ENCODE measurements around the gene TMX4. TPM values are rescaled to one million over a fixed set of nuclear protein-coding genes. Genes with fewer than 3 reads are reported as not detected.

The TMX4 gene
- total RNA-seq, 1 donor from 2014 or later, result 28.6 TPM

DNA sequence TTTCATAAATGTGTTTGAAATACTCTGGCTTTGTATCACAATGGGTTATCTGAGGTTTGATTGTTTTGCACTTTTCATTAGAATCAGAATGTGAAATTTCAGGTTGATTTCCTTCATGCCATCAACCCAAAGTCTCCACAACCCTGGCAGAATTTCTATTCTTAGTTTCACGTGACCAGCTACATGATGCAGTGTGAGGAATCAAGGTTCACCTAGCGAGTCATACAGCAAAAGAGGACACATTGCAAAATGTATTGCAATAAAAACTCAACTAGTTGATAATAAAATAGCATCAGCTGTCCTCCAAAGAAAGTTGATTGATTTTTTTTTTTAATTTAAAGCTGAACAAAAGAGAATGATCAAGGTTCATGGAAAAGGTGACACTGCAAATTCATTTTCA, 81.5 kb downstream of the TMX4 start:
- no peak for DNase-seq (ENCODE audit: extremely low spot score, unreplicated experiment)
- TF ChIP-seq, protein P1, sequence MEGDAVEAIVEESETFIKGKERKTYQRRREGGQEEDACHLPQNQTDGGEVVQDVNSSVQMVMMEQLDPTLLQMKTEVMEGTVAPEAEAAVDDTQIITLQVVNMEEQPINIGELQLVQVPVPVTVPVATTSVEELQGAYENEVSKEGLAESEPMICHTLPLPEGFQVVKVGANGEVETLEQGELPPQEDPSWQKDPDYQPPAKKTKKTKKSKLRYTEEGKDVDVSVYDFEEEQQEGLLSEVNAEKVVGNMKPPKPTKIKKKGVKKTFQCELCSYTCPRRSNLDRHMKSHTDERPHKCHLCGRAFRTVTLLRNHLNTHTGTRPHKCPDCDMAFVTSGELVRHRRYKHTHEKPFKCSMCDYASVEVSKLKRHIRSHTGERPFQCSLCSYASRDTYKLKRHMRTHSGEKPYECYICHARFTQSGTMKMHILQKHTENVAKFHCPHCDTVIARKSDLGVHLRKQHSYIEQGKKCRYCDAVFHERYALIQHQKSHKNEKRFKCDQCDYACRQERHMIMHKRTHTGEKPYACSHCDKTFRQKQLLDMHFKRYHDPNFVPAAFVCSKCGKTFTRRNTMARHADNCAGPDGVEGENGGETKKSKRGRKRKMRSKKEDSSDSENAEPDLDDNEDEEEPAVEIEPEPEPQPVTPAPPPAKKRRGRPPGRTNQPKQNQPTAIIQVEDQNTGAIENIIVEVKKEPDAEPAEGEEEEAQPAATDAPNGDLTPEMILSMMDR (IDR thresholded peaks at IDR 0.05), result no peak
- Mint-ChIP-seq H3K27me3 (ENCODE audit: unreplicated experiment) (peaks cover 34% of the 10 kb centered on the region), H3K27ac (ENCODE audit: unreplicated experiment) (no peak overlapping the region), H3K4me1 (ENCODE audit: unreplicated experiment) (no peaks in the 10 kb centered on the region), H3K36me3 (ENCODE audit: unreplicated experiment) (no peaks in the 10 kb centered on the region), H3K4me3 (ENCODE audit: unreplicated experiment) (no peak overlapping the region), H3K9me3 (ENCODE audit: unreplicated experiment) (peaks cover 4% of the 10 kb centered on the region)

DNA sequence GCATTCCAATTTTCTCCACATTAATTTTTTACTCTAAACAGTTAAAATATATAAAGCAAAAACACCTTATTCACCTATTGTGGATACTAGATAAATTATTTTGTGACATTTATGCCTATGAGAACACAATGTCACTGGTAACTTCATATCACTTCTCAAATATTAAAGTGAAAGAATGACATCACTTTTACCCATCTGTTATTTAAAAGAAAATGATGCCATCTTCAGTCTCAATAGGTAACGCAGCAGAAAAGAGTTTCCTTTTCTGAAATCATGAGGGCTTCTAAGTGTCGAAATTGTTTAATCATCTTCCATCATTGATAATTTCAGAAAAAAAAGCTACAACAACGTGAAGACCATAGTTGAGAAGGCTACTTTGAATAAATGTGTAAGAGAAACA, 82.2 kb downstream of the TMX4 start:
- H3K9me3 Mint-ChIP-seq (ENCODE audit: unreplicated experiment), result peaks cover 4% of the 10 kb centered on the region
- TF ChIP-seq, protein P1 (IDR thresholded peaks at IDR 0.05), result no peak
- no peaks in the 10 kb centered on the region for H3K4me1 Mint-ChIP-seq (ENCODE audit: unreplicated experiment)
- H3K27ac Mint-ChIP-seq (ENCODE audit: unreplicated experiment), result no peak overlapping the region
- DNase-seq (ENCODE audit: extremely low spot score, unreplicated experiment), result no peak
- no peaks in the 10 kb centered on the region for H3K36me3 Mint-ChIP-seq (ENCODE audit: unreplicated experiment)
- peaks cover 35% of the 10 kb centered on the region for H3K27me3 Mint-ChIP-seq (ENCODE audit: unreplicated experiment)
- no peak overlapping the region for H3K4me3 Mint-ChIP-seq (ENCODE audit: unreplicated experiment)

DNA sequence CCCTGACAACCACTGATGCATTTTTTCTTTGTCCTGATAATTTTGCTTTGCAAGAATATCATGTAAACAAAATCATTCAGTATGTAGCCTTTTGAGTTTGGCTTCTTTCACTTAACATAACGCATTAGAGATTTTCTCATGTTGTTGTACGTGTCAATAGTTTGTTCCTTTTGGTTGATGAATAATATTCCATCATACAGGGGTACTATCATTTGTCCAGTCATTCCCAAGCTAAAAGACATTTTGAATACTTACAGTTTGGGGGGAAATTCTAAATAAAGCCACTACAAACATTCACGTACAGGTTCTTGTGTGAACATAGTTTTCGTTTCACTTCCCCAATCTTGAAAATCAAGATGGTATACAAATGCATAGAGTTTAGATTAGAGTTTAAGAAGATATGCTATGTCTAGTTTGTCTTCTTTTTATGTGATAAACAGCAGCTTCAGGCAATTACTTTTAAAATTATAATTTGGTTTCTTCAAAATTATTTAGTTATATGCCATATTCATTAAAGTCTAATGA, 84.5 kb downstream of the TMX4 start:
- no peak overlapping the region for H3K4me3 Mint-ChIP-seq (ENCODE audit: unreplicated experiment)
- TF ChIP-seq, protein P1 (IDR thresholded peaks at IDR 0.05), result no peak
- no peaks in the 10 kb centered on the region for H3K4me1 Mint-ChIP-seq (ENCODE audit: unreplicated experiment)
- no peaks in the 10 kb centered on the region for H3K36me3 Mint-ChIP-seq (ENCODE audit: unreplicated experiment)
- peaks cover 50% of the 10 kb centered on the region for H3K27me3 Mint-ChIP-seq (ENCODE audit: unreplicated experiment)
- H3K27ac Mint-ChIP-seq (ENCODE audit: unreplicated experiment), result no peak overlapping the region
- DNase-seq (ENCODE audit: extremely low spot score, unreplicated experiment), result no peak
- no peaks in the 10 kb centered on the region for H3K9me3 Mint-ChIP-seq (ENCODE audit: unreplicated experiment)

DNA sequence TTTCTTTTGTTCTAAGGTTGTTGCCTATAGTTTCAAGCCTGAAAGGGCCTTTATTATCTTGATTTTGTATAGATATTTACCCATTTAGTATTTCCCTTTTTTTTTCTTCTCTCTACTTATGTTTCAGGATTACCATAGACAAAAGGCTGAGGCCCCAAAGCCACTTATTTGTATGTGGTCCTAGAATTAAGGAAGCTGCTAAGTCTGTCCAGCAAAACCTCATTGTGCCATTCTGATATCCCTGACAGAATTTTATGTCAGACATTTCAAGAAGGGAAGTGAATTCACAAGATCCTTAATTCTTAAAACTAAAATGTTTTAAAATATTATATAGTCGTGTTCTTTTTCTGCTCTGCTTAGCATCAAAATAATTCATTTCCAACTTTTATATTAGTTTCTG, 86.2 kb downstream of the TMX4 start:
- Mint-ChIP-seq H3K9me3 (ENCODE audit: unreplicated experiment) (no peaks in the 10 kb centered on the region), H3K4me1 (ENCODE audit: unreplicated experiment) (no peaks in the 10 kb centered on the region), H3K36me3 (ENCODE audit: unreplicated experiment) (no peaks in the 10 kb centered on the region), H3K27ac (ENCODE audit: unreplicated experiment) (no peak overlapping the region), H3K27me3 (ENCODE audit: unreplicated experiment) (peaks cover 53% of the 10 kb centered on the region), H3K4me3 (ENCODE audit: unreplicated experiment) (no peak overlapping the region)
- TF ChIP-seq, protein P1 (IDR thresholded peaks at IDR 0.05), result no peak
- DNase-seq (ENCODE audit: extremely low spot score, unreplicated experiment), result no peak

DNA sequence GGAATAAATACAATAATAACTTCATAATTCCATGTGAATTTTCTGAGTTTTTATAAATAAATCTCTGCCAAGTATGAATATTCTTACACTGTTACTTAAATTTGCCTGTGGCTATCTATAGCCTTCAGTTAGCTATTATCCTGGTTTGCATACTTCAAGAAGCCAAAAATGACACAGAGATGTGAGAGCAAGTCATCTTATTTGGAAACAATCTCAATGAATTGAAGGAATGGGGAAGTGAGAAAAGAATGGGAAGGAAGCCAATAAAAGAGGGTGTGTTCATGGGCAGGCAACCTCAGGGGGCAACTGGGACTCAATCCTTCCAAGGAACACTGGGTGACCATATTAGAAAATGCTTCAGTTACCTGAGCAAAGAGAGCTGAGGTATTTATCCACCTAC, 89.2 kb downstream of the TMX4 start:
- Mint-ChIP-seq H3K27ac (ENCODE audit: unreplicated experiment) (no peak overlapping the region), H3K4me3 (ENCODE audit: unreplicated experiment) (no peak overlapping the region), H3K4me1 (ENCODE audit: unreplicated experiment) (no peaks in the 10 kb centered on the region), H3K27me3 (ENCODE audit: unreplicated experiment) (peaks cover 53% of the 10 kb centered on the region), H3K36me3 (ENCODE audit: unreplicated experiment) (no peaks in the 10 kb centered on the region), H3K9me3 (ENCODE audit: unreplicated experiment) (no peaks in the 10 kb centered on the region)
- no peak for DNase-seq (ENCODE audit: extremely low spot score, unreplicated experiment)
- TF ChIP-seq, protein P1 (IDR thresholded peaks at IDR 0.05), result no peak

Other genes with a start within 250 kb of the TMX4 start
- gene HAO1, start 79.3 kb downstream of the TMX4 start, total RNA-seq, result not detected in 2 replicates
- 32.1 and 33.3 TPM in 2 replicates for gene PLCB1, start 112.5 kb upstream of the TMX4 start, total RNA-seq